Thoracic aorta (tissue), 2 donors: ENCODE measurements around the gene STRIT1. TPM values are rescaled to one million over a fixed set of nuclear protein-coding genes. Genes with fewer than 3 reads are reported as not detected.

Experiments
- ATAC-seq: fragments of 150-250 bp; one replicate; pipeline ENCODE4 v1.8.0; 2017; ENCODE audit warnings: low read depth; ENCODE audit not compliant: insufficient number of reproducible peaks, low FRiP score
- DNase-seq: peaks from one replicate; pipeline ENCODE4 v3.0.0-alpha.2; 2020; ENCODE audit warnings: low spot score
- H3K27ac ChIP-seq, 2 donors: fragments of 200-600 bp; sonication (generic); 1 replicate in 1 of 2; 2 replicates in 1 of 2; pipeline ENCODE4 v1.5.1; 2016; ENCODE audit warnings: mild to moderate bottlenecking in 2 of 2, moderate library complexity in 2 of 2
- H3K27me3 ChIP-seq: fragments of 200-600 bp; sonication (generic); replicated peaks from 2 replicates; pipeline ENCODE4 v1.6.0; 2016; ENCODE audit warnings: mild to moderate bottlenecking; ENCODE audit not compliant: insufficient read depth
- H3K36me3 ChIP-seq: fragments of 200-600 bp; sonication (generic); one replicate; pipeline ENCODE4 v1.5.1; 2016
- H3K4me1 ChIP-seq, 2 donors: fragments of 200-600 bp; sonication (generic); 1 replicate in 1 of 2; 2 replicates in 1 of 2; pipeline versions ENCODE4 v1.5.1 to v1.6.0; 2016; ENCODE audit warnings: low read depth in 2 of 2, mild to moderate bottlenecking in 1 of 2; ENCODE audit not compliant: control insufficient read depth in 1 of 2
- H3K4me3 ChIP-seq: fragments of 200-600 bp; sonication (generic); 2 replicates; pipeline ENCODE4 v1.5.1; 2016; ENCODE audit warnings: mild to moderate bottlenecking
- H3K9me3 ChIP-seq: fragments of 200-600 bp; sonication (generic); 2 replicates; pipeline ENCODE4 v1.5.1; 2016
- total RNA-seq, 2 donors: library from RNA; depleted of rRNA; stranded (reverse); fragments of >200 nt; gene quantifications; one replicate each; pipeline versions ENCODE4 v1.1.0 to v1.2.3, GENCODE V29; 2016
- TF ChIP-seq, protein P1 (sequence below): fragments of 200-600 bp; sonication (generic); IDR thresholded peaks from one replicate; pipeline ENCODE4 v1.5.1; 2019; ENCODE audit warnings: antibody characterized with exemption

STRIT1 gene
- total RNA-seq, 2 donors from 2014 or later: not detected

DNA sequence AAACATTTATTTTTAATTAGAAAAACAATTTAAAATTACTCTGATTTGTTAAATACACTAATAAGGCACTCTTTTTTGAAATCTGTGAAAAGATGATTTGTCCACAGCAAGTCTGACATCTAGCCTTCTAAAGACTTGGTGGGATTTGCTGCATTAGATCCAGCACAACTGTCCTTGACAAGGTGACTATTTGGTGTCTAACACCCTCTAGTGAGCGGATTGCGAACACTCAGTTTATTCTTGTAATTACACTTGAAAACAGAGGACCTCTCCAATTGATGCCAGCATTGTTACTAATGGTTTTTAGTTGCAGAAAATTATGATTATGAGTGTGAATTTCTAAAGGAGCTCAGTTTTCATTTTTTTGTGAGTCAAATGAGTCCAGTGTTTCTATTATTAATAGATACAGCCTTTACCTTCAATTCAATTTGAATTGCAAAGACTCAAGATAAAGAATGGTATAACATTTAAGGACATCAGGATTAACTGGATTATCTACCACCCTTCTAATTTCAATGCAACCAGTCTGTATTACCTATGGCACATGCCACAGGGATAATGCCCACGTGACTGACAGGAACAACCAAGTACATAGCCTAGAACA lies 29.7 kb upstream of the STRIT1 start:
- DNase-seq: no peak

DNA sequence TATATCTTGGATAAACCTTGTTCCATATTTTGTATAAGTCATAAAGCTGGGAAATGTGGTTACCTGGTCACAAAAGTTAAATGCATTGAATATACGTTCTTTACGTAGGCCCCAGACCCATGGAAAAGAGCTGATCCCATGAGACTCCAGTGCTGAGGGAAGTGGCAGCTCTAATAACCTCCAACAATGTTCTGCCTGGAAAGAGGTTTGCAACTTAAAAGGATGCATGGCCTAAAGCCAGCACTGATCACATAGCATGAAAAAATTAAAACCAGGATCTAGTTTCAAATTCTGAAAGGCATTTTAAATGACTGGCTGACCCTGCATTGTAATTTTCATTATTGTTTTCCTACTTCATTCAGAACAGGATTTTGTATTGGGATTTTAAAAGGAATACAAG lies 27.9 kb upstream of the STRIT1 start:
- ATAC-seq (no peak), DNase-seq (no peak)
- Histone ChIP-seq H3K27ac (no peak overlapping the region), H3K4me3 (no peak overlapping the region), H3K36me3 (no peaks in the 10 kb centered on the region), H3K4me1 (no peaks in the 10 kb centered on the region), H3K27me3 (no peaks in the 10 kb centered on the region), H3K9me3 (no peaks in the 10 kb centered on the region)
- TF ChIP-seq, protein P1, sequence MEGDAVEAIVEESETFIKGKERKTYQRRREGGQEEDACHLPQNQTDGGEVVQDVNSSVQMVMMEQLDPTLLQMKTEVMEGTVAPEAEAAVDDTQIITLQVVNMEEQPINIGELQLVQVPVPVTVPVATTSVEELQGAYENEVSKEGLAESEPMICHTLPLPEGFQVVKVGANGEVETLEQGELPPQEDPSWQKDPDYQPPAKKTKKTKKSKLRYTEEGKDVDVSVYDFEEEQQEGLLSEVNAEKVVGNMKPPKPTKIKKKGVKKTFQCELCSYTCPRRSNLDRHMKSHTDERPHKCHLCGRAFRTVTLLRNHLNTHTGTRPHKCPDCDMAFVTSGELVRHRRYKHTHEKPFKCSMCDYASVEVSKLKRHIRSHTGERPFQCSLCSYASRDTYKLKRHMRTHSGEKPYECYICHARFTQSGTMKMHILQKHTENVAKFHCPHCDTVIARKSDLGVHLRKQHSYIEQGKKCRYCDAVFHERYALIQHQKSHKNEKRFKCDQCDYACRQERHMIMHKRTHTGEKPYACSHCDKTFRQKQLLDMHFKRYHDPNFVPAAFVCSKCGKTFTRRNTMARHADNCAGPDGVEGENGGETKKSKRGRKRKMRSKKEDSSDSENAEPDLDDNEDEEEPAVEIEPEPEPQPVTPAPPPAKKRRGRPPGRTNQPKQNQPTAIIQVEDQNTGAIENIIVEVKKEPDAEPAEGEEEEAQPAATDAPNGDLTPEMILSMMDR: no peak

More for the DNA sequence above, 29.7 kb upstream of the STRIT1 start:
- no peak overlapping the region for H3K27ac ChIP-seq
- no peaks in the 10 kb centered on the region for H3K27me3 ChIP-seq
- H3K9me3 ChIP-seq: no peaks in the 10 kb centered on the region
- no peaks in the 10 kb centered on the region for H3K36me3 ChIP-seq
- H3K4me1 ChIP-seq: no peaks in the 10 kb centered on the region
- TF ChIP-seq, protein P1: peak; percentile 52
- ATAC-seq: peak; percentile 65
- no peak overlapping the region for H3K4me3 ChIP-seq

DNA sequence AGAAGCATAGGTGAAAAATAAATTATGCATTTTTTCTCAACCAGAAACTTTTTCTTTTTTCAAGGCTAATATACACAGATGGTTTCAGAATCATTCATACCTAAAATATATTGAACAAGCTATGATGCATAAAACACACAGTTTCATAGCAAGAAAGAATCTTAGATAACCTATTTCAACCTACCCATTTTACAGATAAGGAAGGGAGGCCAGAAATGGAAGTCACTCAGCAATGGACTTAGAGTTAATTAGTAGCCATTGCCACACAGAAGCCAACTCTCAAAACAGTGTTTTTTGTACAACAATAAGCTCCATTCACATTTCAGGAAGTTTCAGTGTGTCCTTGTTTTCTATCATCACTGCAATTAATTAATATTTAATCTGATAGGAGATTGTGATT lies 27.5 kb upstream of the STRIT1 start:
- ATAC-seq (no peak), DNase-seq (no peak)
- no peaks in the 10 kb centered on the region for H3K27me3 ChIP-seq
- no peaks in the 10 kb centered on the region for H3K9me3 ChIP-seq
- no peaks in the 10 kb centered on the region for H3K36me3 ChIP-seq
- no peaks in the 10 kb centered on the region for H3K4me1 ChIP-seq
- no peak overlapping the region for H3K27ac ChIP-seq
- TF ChIP-seq, protein P1: no peak
- H3K4me3 ChIP-seq: no peak overlapping the region

DNA sequence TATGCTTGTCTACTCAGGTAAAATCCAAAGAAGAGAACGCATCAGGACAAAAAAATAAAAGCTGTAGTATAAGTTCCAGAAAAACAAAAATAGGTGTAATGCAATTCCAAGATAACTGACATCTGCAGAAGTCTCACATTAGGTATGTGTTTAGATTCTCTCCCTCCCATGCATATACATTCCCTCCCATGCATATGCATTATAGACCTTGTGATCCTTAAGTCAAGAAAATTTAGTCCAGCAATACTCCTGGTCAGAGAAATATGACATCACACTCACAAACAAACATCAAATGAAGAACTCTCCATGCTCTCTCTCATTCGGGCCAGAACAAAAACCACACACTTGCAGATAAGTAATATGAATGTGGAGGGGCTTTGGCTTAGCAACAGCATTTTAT lies 25.3 kb upstream of the STRIT1 start:
- H3K36me3 ChIP-seq: no peaks in the 10 kb centered on the region
- H3K27ac ChIP-seq: no peak overlapping the region
- no peaks in the 10 kb centered on the region for H3K27me3 ChIP-seq
- H3K4me1 ChIP-seq: no peaks in the 10 kb centered on the region
- DNase-seq (no peak), ATAC-seq (no peak)
- no peaks in the 10 kb centered on the region for H3K9me3 ChIP-seq
- no peak overlapping the region for H3K4me3 ChIP-seq
- TF ChIP-seq, protein P1: no peak

- no peaks in the 10 kb centered on the region for H3K27me3 ChIP-seq
- TF ChIP-seq, protein P1: no peak
- H3K9me3 ChIP-seq: no peaks in the 10 kb centered on the region
Observed at GRCh38 chr3:155317211-155317610, 23.7 kb upstream of the STRIT1 start.

More at GRCh38 chr3:155317211-155317610, 23.7 kb upstream of the STRIT1 start:
- Histone ChIP-seq H3K36me3 (no peaks in the 10 kb centered on the region), H3K4me3 (no peak overlapping the region), H3K27ac (no peak overlapping the region), H3K4me1 (no peaks in the 10 kb centered on the region)
- ATAC-seq: no peak
- no peak for DNase-seq
